ENCODE data around the gene ENTHD1. TPM values are rescaled to one million over a fixed set of nuclear protein-coding genes. Genes with fewer than 3 reads are reported as not detected.
"Not testable (repeated sequence)": the region's sequence is repeated elsewhere in the genome, so short reads cannot be mapped to it uniquely, and the experiment has no call there.

The ENTHD1 gene
- total RNA-seq, 1 donor from 2014 or later: not detected

- no peak for TF ChIP-seq CTCF (IDR thresholded peaks at IDR 0.05)
- H3K27me3 Mint-ChIP-seq (ENCODE audit: low read depth): peaks cover 34% of the 10 kb centered on the region
- H3K4me1 Mint-ChIP-seq (ENCODE audit: low read depth): no peaks in the 10 kb centered on the region
- H3K9me3 Mint-ChIP-seq (ENCODE audit: low read depth): peaks cover 10% of the 10 kb centered on the region
- H3K4me3 Mint-ChIP-seq (ENCODE audit: unreplicated experiment): no peak overlapping the region
- no peak overlapping the region for H3K27ac Mint-ChIP-seq (ENCODE audit: unreplicated experiment)
- DNase-seq (ENCODE audit: low spot score): no peak
- H3K36me3 Mint-ChIP-seq (ENCODE audit: low read depth): peaks cover 2% of the 10 kb centered on the region
These were observed 149.6 kb downstream of the ENTHD1 start for GRCh38 chr22:39743935-39744334.

DNA sequence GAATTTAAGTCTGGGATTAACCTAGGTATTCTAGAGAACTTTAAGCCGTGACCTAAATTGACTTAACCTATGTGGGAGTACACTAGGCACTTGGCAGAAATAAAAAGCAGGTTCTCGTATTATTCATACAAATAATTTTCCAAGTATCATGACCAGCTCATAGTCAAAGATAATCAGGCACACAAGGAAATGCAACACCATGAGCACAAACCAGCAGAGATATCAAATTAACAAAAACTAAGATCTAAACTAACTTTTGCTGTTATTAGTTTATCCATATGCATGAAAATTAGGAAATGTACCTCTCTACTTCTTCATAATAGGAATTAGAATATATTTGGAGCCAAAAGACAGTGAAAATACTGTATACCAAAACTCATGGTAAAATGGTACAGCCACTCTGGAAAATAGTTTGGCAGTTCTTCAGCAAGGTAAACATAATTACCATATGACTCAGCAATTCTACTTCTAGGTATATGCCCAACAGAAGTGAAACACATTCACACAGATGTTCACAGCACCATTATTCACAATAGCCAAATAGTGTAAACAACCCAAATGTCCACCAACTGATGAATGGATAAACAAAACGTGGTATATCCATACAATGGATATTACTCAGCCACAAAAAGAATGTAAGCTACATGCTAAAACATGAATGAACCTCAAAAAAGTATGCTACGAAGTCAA, 154.1 kb downstream of the ENTHD1 start:
- Mint-ChIP-seq H3K9me3 (ENCODE audit: low read depth) (peaks cover 7% of the 10 kb centered on the region), H3K27ac (ENCODE audit: unreplicated experiment) (no peak overlapping the region), H3K4me1 (ENCODE audit: low read depth) (no peaks in the 10 kb centered on the region), H3K4me3 (ENCODE audit: unreplicated experiment) (no peak overlapping the region), H3K36me3 (ENCODE audit: low read depth) (peaks cover 2% of the 10 kb centered on the region), H3K27me3 (ENCODE audit: low read depth) (peaks cover 43% of the 10 kb centered on the region)
- TF ChIP-seq CTCF (IDR thresholded peaks at IDR 0.05): no peak
- DNase-seq (ENCODE audit: low spot score): no peak

DNA sequence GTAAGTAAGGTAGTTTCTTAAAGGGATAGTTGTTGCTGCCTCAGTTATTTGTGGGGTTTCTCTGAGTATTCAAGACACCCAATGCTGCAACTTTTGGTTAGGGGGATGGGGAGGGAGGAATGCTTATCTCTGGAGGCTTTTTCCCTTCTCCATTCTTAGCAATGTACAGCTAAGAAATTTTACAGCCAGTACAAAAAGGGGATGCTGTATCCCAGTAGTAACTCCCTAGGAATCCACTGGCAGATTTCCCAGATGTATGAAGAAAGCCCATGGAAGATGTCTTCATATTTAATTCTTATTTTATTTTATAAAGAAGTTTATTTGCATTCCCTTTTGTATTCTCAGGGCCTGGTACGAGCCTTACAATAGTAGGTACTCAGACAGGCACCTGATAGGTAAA, 154.8 kb downstream of the ENTHD1 start:
- H3K9me3 Mint-ChIP-seq (ENCODE audit: low read depth): peaks cover 7% of the 10 kb centered on the region
- H3K4me3 Mint-ChIP-seq (ENCODE audit: unreplicated experiment): no peak overlapping the region
- no peak for DNase-seq (ENCODE audit: low spot score)
- H3K4me1 Mint-ChIP-seq (ENCODE audit: low read depth): no peaks in the 10 kb centered on the region
- no peak for TF ChIP-seq CTCF (IDR thresholded peaks at IDR 0.05)
- peaks cover 2% of the 10 kb centered on the region for H3K36me3 Mint-ChIP-seq (ENCODE audit: low read depth)
- H3K27ac Mint-ChIP-seq (ENCODE audit: unreplicated experiment): no peak overlapping the region
- peaks cover 38% of the 10 kb centered on the region for H3K27me3 Mint-ChIP-seq (ENCODE audit: low read depth)

- no peak for DNase-seq (ENCODE audit: low spot score)
- H3K4me1 Mint-ChIP-seq (ENCODE audit: low read depth): no peaks in the 10 kb centered on the region
These were observed 157.8 kb downstream of the ENTHD1 start for GRCh38 chr22:39735776-39736175.

GRCh38 chr22:39734866-39735265, 158.7 kb downstream of the ENTHD1 start:
- Mint-ChIP-seq H3K27ac (ENCODE audit: unreplicated experiment) (no peak overlapping the region), H3K27me3 (ENCODE audit: low read depth) (peaks cover 38% of the 10 kb centered on the region), H3K4me3 (ENCODE audit: unreplicated experiment) (no peak overlapping the region), H3K4me1 (ENCODE audit: low read depth) (no peaks in the 10 kb centered on the region), H3K36me3 (ENCODE audit: low read depth) (peaks cover 2% of the 10 kb centered on the region), H3K9me3 (ENCODE audit: low read depth) (peaks cover 7% of the 10 kb centered on the region)
- TF ChIP-seq CTCF (IDR thresholded peaks at IDR 0.05): no peak
- no peak for DNase-seq (ENCODE audit: low spot score)

More at GRCh38 chr22:39735776-39736175, 157.8 kb downstream of the ENTHD1 start:
- TF ChIP-seq CTCF (IDR thresholded peaks at IDR 0.05): no peak
- Mint-ChIP-seq H3K27me3 (ENCODE audit: low read depth) (peaks cover 38% of the 10 kb centered on the region), H3K4me3 (ENCODE audit: unreplicated experiment) (no peak overlapping the region), H3K36me3 (ENCODE audit: low read depth) (peaks cover 2% of the 10 kb centered on the region), H3K9me3 (ENCODE audit: low read depth) (peaks cover 7% of the 10 kb centered on the region), H3K27ac (ENCODE audit: unreplicated experiment) (no peak overlapping the region)

DNA sequence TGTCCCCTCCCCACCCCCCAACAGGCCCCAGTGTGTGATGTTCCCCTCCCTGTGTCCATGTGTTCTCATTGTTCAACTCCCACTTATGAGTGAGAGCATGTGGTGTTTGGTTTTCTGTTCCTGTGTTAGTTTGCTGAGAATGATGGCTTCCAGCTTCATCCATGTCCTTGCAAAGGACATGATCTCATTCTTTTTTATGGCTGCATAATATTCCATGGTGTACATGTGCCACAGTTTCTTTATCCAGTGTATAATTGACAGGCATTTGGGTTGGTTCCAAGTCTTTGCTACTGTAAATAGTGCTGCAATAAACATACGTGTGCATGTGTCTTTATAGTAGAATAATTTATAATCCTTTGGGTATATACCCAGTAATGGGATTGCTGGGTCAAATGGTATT, 159.5 kb downstream of the ENTHD1 start:
- not testable (repeated sequence) for H3K36me3 Mint-ChIP-seq (ENCODE audit: low read depth); H3K27ac Mint-ChIP-seq (ENCODE audit: unreplicated experiment); H3K4me3 Mint-ChIP-seq (ENCODE audit: unreplicated experiment); H3K9me3 Mint-ChIP-seq (ENCODE audit: low read depth); DNase-seq (ENCODE audit: low spot score); H3K4me1 Mint-ChIP-seq (ENCODE audit: low read depth)
- H3K27me3 Mint-ChIP-seq (ENCODE audit: low read depth): peaks cover 38% of the 10 kb centered on the region
